Nephron progenitor cell (in vitro differentiated cells): Measurements from ENCODE around the gene FPR2.

Source experiments
- DNase-seq: peaks from one replicate; pipeline ENCODE4 v3.0.0; 2021
- H3K27ac Mint-ChIP-seq: 2 replicates; pipeline ENCODE4 v1.8.0; 2021; ENCODE audit warnings: mild to moderate bottlenecking, moderate library complexity, mixed read lengths
- H3K27me3 Mint-ChIP-seq: 2 replicates; pipeline ENCODE4 v1.8.0; 2021; ENCODE audit warnings: mild to moderate bottlenecking, low read depth, mixed read lengths; ENCODE audit not compliant: poor library complexity
- H3K36me3 Mint-ChIP-seq: 2 replicates; pipeline ENCODE4 v1.8.0; 2021; ENCODE audit warnings: low read depth, mixed read lengths
- H3K4me1 Mint-ChIP-seq: 2 replicates; pipeline ENCODE4 v1.8.0; 2021; ENCODE audit warnings: mixed read lengths
- H3K4me3 Mint-ChIP-seq: 2 replicates; pipeline ENCODE4 v1.8.0; 2021; ENCODE audit warnings: mild to moderate bottlenecking, moderate library complexity, mixed read lengths
- H3K9me3 Mint-ChIP-seq: 2 replicates; pipeline ENCODE4 v1.8.0; 2021; ENCODE audit warnings: mild to moderate bottlenecking, moderate library complexity, mixed read lengths
- CTCF ChIP-seq: fragments of 200-600 bp; sonication (generic); IDR thresholded peaks from 2 replicates; pipeline ENCODE4 v1.5.0; 2021; ENCODE audit warnings: antibody characterized with exemption

The FPR2 gene

GRCh38 chr19:51781999-51782398 is 21.0 kb downstream of the FPR2 start:
- Mint-ChIP-seq H3K4me3 (no peak overlapping the region), H3K27me3 (peaks cover 11% of the 10 kb centered on the region), H3K27ac (no peak overlapping the region), H3K36me3 (no peaks in the 10 kb centered on the region), H3K9me3 (peaks cover 5% of the 10 kb centered on the region), H3K4me1 (no peaks in the 10 kb centered on the region)
- no peak for DNase-seq
- no peak for TF ChIP-seq CTCF

GRCh38 chr19:51783372-51783771 is 22.4 kb downstream of the FPR2 start:
- no peak overlapping the region for H3K27ac Mint-ChIP-seq
- no peak for TF ChIP-seq CTCF
- no peaks in the 10 kb centered on the region for H3K4me1 Mint-ChIP-seq
- H3K4me3 Mint-ChIP-seq: no peak overlapping the region
- H3K36me3 Mint-ChIP-seq: no peaks in the 10 kb centered on the region
- peaks cover 12% of the 10 kb centered on the region for H3K27me3 Mint-ChIP-seq
- peaks cover 15% of the 10 kb centered on the region for H3K9me3 Mint-ChIP-seq
- DNase-seq: no peak

- no peaks in the 10 kb centered on the region for H3K4me1 Mint-ChIP-seq
- no peak for TF ChIP-seq CTCF
- no peaks in the 10 kb centered on the region for H3K36me3 Mint-ChIP-seq
- peaks cover 12% of the 10 kb centered on the region for H3K27me3 Mint-ChIP-seq
- H3K9me3 Mint-ChIP-seq: peaks cover 20% of the 10 kb centered on the region
- no peak overlapping the region for H3K4me3 Mint-ChIP-seq
- no peak for DNase-seq
- H3K27ac Mint-ChIP-seq: no peak overlapping the region
Observed at GRCh38 chr19:51784109-51784785, 23.3 kb downstream of the FPR2 start.

- Mint-ChIP-seq H3K4me3 (no peak overlapping the region), H3K9me3 (peaks cover 24% of the 10 kb centered on the region), H3K27ac (no peak overlapping the region), H3K27me3 (peaks cover 7% of the 10 kb centered on the region), H3K4me1 (no peaks in the 10 kb centered on the region), H3K36me3 (no peaks in the 10 kb centered on the region)
- no peak for TF ChIP-seq CTCF
- DNase-seq: no peak
Observed at GRCh38 chr19:51784922-51785690, 24.1 kb downstream of the FPR2 start.

GRCh38 chr19:51786646-51787494 is 25.9 kb downstream of the FPR2 start:
- DNase-seq: no peak
- no peaks in the 10 kb centered on the region for H3K36me3 Mint-ChIP-seq
- H3K4me3 Mint-ChIP-seq: no peak overlapping the region
- H3K4me1 Mint-ChIP-seq: no peaks in the 10 kb centered on the region
- no peak for TF ChIP-seq CTCF
- peaks cover 40% of the 10 kb centered on the region for H3K9me3 Mint-ChIP-seq
- no peak overlapping the region for H3K27ac Mint-ChIP-seq
- H3K27me3 Mint-ChIP-seq: peaks cover 6% of the 10 kb centered on the region
